Esophagus muscularis mucosa (tissue), 4 donors: ENCODE data around the gene SLC6A18. TPM values are rescaled to one million over a fixed set of nuclear protein-coding genes. Genes with fewer than 3 reads are reported as not detected.

Experiments used
- DNase-seq: peaks from one replicate; pipeline ENCODE4 v3.0.0-alpha.2; 2017; ENCODE audit errors: extremely low spot score
- H3K27ac ChIP-seq, 4 donors: fragments of 200-600 bp; sonication (generic); replicated peaks in 1 of 4; 1 replicate in 3 of 4; 2 replicates in 1 of 4; pipeline ENCODE4 v1.5.1; 2016 to 2019; ENCODE audit warnings: mild to moderate bottlenecking in 1 of 4
- H3K27me3 ChIP-seq, 4 donors: fragments of 200-600 bp; sonication (generic); one replicate each; pipeline versions ENCODE4 v1.5.1 to v1.6.0; 2016 to 2019
- H3K36me3 ChIP-seq, 4 donors: fragments of 200-600 bp; sonication (generic); one replicate each; pipeline ENCODE4 v1.5.1; 2016 to 2019
- H3K4me1 ChIP-seq, 4 donors: fragments of 200-600 bp; sonication (generic); one replicate each; pipeline ENCODE4 v1.5.1; 2016 to 2019
- H3K4me3 ChIP-seq, 4 donors: fragments of 200-600 bp; sonication (generic); 1 replicate in 2 of 4; 2 replicates in 2 of 4; pipeline ENCODE4 v1.5.1; 2016 to 2019; ENCODE audit warnings: mild to moderate bottlenecking in 4 of 4, moderate library complexity in 1 of 4
- H3K9me3 ChIP-seq, 4 donors: fragments of 200-600 bp; sonication (generic); 1 replicate in 3 of 4; 2 replicates in 1 of 4; pipeline ENCODE4 v1.5.1; 2016 to 2019
- EP300 ChIP-seq: sonication (generic); formaldehyde crosslinking; IDR thresholded peaks from one replicate; pipeline ENCODE4 v1.6.1; 2017; ENCODE audit warnings: antibody characterized with exemption
- POLR2A ChIP-seq: fragments of 450-650 bp; IDR thresholded peaks from one replicate; pipeline ENCODE4 v1.6.1; 2017; ENCODE audit warnings: antibody characterized with exemption, moderate library complexity, mild to moderate bottlenecking, low read depth
- POLR2AphosphoS5 ChIP-seq, 2 donors: sonication (generic); formaldehyde crosslinking; IDR thresholded peaks; one replicate each; pipeline ENCODE4 v1.6.1; 2017; ENCODE audit warnings: antibody characterized with exemption in 2 of 2
- WGBS: methylation state at CpG from one replicate; pipeline ENCODE4 v1.1.5; 2018; 5-methylcytosine and 5-hydroxymethylcytosine counted together
- intact Hi-C: fragments of 100-400 bp; cut with DNase I; formaldehyde crosslinking; loops from one replicate; pipeline ENCODE4 v1.15.1; 2023
- total RNA-seq, 4 donors: library from RNA; depleted of rRNA; stranded (reverse); fragments of >200 nt; gene quantifications; one replicate each; pipeline versions ENCODE4 v1.1.0 to v1.2.1, GENCODE V29; 2016
- TF ChIP-seq, protein P1 (sequence below), 3 experiments: fragments of 200-600 bp in 2 of 3; fragments of 450-650 bp in 1 of 3; sonication (generic) in 2 of 3; IDR thresholded peaks; one replicate each; pipeline ENCODE4 v1.5.1; 2017 to 2019; ENCODE audit warnings: antibody characterized with exemption in 3 of 3, mild to moderate bottlenecking in 2 of 3, moderate library complexity in 1 of 3

SLC6A18 gene
- total RNA-seq, 4 donors from 2014 or later = not detected

DNA sequence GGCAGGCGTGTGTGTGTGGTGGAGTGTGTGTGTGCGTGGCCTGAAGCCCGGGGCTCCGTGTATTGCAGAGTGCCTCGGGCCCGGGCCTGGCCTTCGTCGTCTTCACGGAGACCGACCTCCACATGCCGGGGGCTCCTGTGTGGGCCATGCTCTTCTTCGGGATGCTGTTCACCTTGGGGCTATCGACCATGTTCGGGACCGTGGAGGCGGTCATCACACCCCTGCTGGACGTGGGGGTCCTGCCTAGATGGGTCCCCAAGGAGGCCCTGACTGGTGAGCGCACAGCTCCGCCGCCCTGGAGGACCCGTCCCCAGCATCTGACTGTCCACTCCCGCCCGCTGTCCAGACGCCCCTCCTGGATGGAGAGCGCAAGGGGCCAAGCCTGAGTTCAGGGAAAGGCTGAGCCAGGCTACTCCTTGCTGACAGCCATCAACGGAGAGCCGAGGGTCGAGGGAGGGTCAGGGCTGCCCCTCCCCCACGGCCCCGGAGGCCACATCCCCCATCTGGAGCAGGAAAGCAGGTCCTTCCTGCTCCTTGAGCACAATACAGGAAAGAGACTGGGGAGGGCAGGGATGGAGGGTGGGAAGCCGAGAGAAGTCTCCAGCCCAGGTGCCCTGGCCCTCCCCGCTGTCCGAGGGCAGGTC, 18.4 kb downstream of the SLC6A18 start:
- peaks cover 0 to 62% (median 19%) of the 10 kb centered on the region in 4 donors for H3K27me3 ChIP-seq
- no peak for DNase-seq
- TF ChIP-seq EP300 = no peak
- TF ChIP-seq POLR2AphosphoS5 (IDR thresholded peaks at IDR 0.05) = no peak
- TF ChIP-seq, protein P1, sequence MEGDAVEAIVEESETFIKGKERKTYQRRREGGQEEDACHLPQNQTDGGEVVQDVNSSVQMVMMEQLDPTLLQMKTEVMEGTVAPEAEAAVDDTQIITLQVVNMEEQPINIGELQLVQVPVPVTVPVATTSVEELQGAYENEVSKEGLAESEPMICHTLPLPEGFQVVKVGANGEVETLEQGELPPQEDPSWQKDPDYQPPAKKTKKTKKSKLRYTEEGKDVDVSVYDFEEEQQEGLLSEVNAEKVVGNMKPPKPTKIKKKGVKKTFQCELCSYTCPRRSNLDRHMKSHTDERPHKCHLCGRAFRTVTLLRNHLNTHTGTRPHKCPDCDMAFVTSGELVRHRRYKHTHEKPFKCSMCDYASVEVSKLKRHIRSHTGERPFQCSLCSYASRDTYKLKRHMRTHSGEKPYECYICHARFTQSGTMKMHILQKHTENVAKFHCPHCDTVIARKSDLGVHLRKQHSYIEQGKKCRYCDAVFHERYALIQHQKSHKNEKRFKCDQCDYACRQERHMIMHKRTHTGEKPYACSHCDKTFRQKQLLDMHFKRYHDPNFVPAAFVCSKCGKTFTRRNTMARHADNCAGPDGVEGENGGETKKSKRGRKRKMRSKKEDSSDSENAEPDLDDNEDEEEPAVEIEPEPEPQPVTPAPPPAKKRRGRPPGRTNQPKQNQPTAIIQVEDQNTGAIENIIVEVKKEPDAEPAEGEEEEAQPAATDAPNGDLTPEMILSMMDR (IDR thresholded peaks at IDR 0.05) = no peak
- TF ChIP-seq POLR2A = no peak
- peaks cover 0 to 11% (median 2%) of the 10 kb centered on the region in 4 donors for H3K4me1 ChIP-seq
- intact Hi-C loops = no loop called here
- WGBS = 29% methylated on average over 5 of the region's 33 CpGs
- no peak overlapping the region for H3K27ac ChIP-seq
- H3K4me3 ChIP-seq = no peak overlapping the region
- H3K9me3 ChIP-seq = no peaks in the 10 kb centered on the region
- no peaks in the 10 kb centered on the region for H3K36me3 ChIP-seq

DNA sequence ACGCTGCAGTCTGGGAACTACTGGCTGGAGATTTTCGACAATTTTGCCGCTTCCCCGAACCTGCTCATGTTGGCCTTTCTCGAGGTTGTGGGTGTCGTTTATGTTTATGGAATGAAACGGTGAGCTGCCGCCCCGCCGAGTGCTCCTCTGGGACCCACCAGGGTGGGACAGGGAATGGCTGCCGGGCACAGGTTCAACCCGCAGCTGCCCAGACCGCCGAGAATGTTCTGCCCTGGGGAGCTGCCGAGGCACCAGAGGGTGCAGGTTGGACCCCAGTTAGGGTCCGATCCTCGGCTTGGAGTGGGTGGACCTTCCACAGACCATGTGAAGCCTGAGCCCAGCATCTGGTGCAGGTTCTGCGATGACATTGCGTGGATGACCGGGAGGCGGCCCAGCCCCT, 19.1 kb downstream of the SLC6A18 start:
- intact Hi-C loops = no loop called here
- Histone ChIP-seq H3K9me3 (no peaks in the 10 kb centered on the region), H3K4me1 (peaks cover 0 to 11% (median 2%) of the 10 kb centered on the region in 4 donors), H3K27me3 (peaks cover 0 to 69% (median 19%) of the 10 kb centered on the region in 4 donors), H3K36me3 (no peaks in the 10 kb centered on the region), H3K27ac (no peak overlapping the region), H3K4me3 (no peak overlapping the region)
- no peak for TF ChIP-seq EP300
- no peak for TF ChIP-seq POLR2AphosphoS5 (IDR thresholded peaks at IDR 0.05)
- WGBS = 62% methylated on average over 9 of the region's 21 CpGs
- DNase-seq = no peak

GRCh38 chr5:1244976-1245375, 19.8 kb downstream of the SLC6A18 start:
- WGBS = no CpG with 5 or more reads among the region's 10 CpGs
- TF ChIP-seq POLR2A (no peak), EP300 (no peak), POLR2AphosphoS5 (IDR thresholded peaks at IDR 0.05) (no peak)
- TF ChIP-seq, protein P1 (IDR thresholded peaks at IDR 0.05) = no peak
- no peaks in the 10 kb centered on the region for H3K36me3 ChIP-seq
- H3K27me3 ChIP-seq = peaks cover 0 to 76% (median 19%) of the 10 kb centered on the region in 4 donors
- DNase-seq = no peak
- H3K4me1 ChIP-seq = peaks cover 0 to 11% (median 2%) of the 10 kb centered on the region in 4 donors
- H3K9me3 ChIP-seq = no peaks in the 10 kb centered on the region
- intact Hi-C loops = no loop called here
- no peak overlapping the region for H3K27ac ChIP-seq
- H3K4me3 ChIP-seq = no peak overlapping the region

DNA sequence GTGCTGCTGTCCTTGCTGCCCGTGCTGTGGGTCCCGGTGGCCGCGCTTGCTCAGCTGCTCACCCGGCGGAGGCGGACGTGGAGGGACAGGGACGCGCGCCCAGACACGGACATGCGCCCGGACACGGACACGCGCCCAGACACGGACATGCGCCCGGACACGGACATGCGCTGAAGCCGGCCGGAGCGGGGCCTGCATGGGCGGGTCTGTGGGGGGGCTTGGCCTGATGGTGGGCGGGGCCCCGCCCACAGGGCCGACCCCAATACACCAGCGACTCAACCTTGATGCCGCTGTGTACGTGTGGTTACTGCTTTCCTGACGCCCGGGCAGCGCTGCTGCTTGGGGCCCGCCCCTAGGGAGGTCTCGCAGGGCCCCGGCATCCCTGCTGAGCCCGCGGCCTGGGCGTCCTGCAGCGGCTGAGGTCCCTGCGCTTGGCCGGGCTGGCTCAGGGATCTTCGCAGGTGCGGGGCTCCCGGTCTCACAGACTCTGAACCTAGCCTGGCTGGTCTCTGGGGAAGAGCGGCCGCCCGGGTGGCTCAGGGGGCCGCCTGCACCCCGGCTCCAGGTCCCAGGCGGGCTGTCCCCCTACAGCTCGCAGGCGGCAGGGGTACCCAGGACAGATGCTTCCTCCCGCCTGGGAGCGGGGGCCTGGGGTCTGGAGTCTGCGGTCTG, 20.9 kb downstream of the SLC6A18 start:
- peaks cover 0 to 11% (median 2%) of the 10 kb centered on the region in 4 donors for H3K4me1 ChIP-seq
- DNase-seq = no peak
- peaks cover 0 to 81% (median 19%) of the 10 kb centered on the region in 4 donors for H3K27me3 ChIP-seq
- TF ChIP-seq EP300 (no peak), POLR2AphosphoS5 (IDR thresholded peaks at IDR 0.05) (no peak), POLR2A (no peak)
- TF ChIP-seq, protein P1 (IDR thresholded peaks at IDR 0.05) = no peak
- H3K27ac ChIP-seq = no peak overlapping the region
- 28% methylated on average over 25 of the region's 58 CpGs for WGBS
- H3K36me3 ChIP-seq = no peaks in the 10 kb centered on the region
- intact Hi-C loops = no loop called here
- H3K4me3 ChIP-seq = no peak overlapping the region
- H3K9me3 ChIP-seq = no peaks in the 10 kb centered on the region

- peaks cover 0 to 86% (median 19%) of the 10 kb centered on the region in 4 donors for H3K27me3 ChIP-seq
- H3K36me3 ChIP-seq = no peaks in the 10 kb centered on the region
- no peak overlapping the region for H3K4me3 ChIP-seq
- intact Hi-C loops = no loop called here
- TF ChIP-seq EP300 (no peak), POLR2AphosphoS5 (IDR thresholded peaks at IDR 0.05) (no peak), POLR2A (no peak)
- TF ChIP-seq, protein P1 (IDR thresholded peaks at IDR 0.05) = no peak
- WGBS = 28% methylated on average over 29 of the region's 43 CpGs
- no peak overlapping the region for H3K27ac ChIP-seq
- no peaks in the 10 kb centered on the region for H3K9me3 ChIP-seq
- no peak for DNase-seq
- H3K4me1 ChIP-seq = peaks cover 0 to 11% (median 2%) of the 10 kb centered on the region in 4 donors
Measured at GRCh38 chr5:1246711-1247431, 21.7 kb downstream of the SLC6A18 start.
